Putamen (tissue), 1 donor: ENCODE results near the gene AP2M1.

Experiments used
- DNase-seq: peaks from one replicate; pipeline ENCODE4 v3.0.0-alpha.2; 2016; ENCODE audit warnings: low spot score

Gene AP2M1

GRCh38 chr3:184228376-184229137 is 53.9 kb downstream of the AP2M1 start:
- no peak for DNase-seq

- peak; percentile 29 for DNase-seq
Measured at GRCh38 chr3:184229394-184230080, 54.9 kb downstream of the AP2M1 start, which contains the start of gene VWA5B2. VWA5B2 (plus strand) TSS chr3:184229585; CDS start chr3:184230529, 944 bp downstream.

- DNase-seq: no peak
Measured at GRCh38 chr3:184230081-184230602, 55.5 kb downstream of the AP2M1 start.

GRCh38 chr3:184230603-184231528 is 56.2 kb downstream of the AP2M1 start:
- no peak for DNase-seq

DNA sequence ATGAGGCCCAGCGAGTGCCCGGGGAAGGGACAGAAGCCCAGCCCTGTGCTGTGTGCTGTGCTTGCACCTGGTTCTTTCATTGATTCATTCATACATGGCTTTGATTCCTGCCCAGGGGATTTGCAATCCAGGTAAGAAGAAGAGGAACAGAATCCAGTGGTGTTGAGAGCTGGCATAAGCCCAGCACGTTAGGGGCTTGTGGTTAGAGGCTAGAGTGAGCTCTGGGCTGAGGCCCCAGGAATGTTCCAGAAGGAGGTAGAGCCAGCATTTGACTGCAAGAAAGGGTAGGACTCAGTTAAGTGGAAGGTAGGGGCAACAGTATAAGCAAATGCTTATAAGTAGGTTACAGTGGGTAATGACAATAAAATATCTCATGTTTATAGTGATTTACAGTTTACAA is 57.0 kb downstream of the AP2M1 start:
- DNase-seq: no peak

DNA sequence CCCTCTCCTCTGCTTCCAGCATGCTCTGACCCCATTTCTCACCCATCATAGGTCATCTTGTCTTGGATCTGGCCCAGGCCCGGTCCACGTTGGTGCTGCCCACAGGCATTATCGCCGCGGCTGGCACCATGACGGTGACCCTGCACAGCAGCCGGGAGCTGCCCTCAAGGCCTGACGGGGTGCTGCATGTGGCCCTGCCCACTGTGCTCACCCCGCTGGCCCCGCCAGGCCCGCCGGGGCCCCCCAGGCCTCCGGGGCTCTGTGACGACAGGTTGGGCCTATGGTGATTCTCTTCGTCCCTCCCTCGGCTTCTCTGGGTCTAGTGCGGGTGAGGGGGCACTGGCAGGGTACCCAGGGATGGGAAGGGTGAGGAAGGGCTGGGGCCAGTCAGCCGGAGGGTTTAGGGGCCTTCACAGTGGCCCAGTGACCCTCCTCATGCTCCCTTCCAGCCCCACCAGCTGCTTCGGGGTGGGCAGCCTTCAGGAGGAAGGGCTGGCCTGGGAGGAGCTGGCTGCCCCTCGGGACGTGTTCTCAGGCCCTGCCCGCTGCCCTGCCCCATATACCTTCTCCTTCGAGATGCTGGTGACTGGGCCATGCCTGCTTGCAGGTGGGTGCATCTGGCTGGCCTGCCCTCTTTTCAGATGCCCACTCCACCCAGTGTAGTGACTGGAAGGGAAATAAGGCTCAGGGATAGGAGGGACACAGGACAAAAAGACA is 58.6 kb downstream of the AP2M1 start:
- no peak for DNase-seq
